Loucy (cell line): ENCODE results near the gene TNNI3K.

Experiments used
- EZH2phosphoT487 ChIP-seq: fragments of 200-600 bp; IDR thresholded peaks from 2 replicates; pipeline ENCODE4 v1.6.1; 2018; ENCODE audit warnings: antibody characterized with exemption, mild to moderate bottlenecking, moderate library complexity, borderline replicate concordance
- TF ChIP-seq, protein P1 (sequence below): fragments of 200-600 bp; sonication (generic); conservative IDR thresholded peaks from 2 replicates; pipeline ENCODE4 v1.5.1; 2014; ENCODE audit warnings: mild to moderate bottlenecking, antibody characterized with exemption, low read length

DNA sequence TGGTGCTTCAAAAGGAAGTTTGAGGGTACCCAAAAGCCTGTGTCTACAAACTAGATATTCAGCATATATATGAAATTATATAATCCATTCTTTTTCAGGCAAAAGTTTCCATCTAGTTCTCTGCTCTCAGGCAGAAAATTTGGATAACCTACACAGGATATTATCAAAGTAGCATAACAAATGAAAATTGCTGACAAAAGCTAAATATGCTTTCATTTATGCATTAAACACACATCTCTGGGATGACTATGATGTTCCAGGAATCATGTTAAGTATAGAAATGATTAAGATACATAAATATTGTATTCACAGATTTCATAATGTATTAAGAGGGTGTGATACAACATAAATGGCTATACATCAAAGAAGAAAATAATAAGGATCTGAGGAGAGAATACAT is 184.4 kb downstream of the TNNI3K start:
- TF ChIP-seq, protein P1, sequence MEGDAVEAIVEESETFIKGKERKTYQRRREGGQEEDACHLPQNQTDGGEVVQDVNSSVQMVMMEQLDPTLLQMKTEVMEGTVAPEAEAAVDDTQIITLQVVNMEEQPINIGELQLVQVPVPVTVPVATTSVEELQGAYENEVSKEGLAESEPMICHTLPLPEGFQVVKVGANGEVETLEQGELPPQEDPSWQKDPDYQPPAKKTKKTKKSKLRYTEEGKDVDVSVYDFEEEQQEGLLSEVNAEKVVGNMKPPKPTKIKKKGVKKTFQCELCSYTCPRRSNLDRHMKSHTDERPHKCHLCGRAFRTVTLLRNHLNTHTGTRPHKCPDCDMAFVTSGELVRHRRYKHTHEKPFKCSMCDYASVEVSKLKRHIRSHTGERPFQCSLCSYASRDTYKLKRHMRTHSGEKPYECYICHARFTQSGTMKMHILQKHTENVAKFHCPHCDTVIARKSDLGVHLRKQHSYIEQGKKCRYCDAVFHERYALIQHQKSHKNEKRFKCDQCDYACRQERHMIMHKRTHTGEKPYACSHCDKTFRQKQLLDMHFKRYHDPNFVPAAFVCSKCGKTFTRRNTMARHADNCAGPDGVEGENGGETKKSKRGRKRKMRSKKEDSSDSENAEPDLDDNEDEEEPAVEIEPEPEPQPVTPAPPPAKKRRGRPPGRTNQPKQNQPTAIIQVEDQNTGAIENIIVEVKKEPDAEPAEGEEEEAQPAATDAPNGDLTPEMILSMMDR: no peak
- no peak for TF ChIP-seq EZH2phosphoT487
